Natural killer cell (primary cell): ENCODE data around the gene HINFP. TPM values are rescaled to one million over a fixed set of nuclear protein-coding genes. Genes with fewer than 3 reads are reported as not detected.
"Not testable (repeated sequence)": the region's sequence is repeated elsewhere in the genome, so short reads cannot be mapped to it uniquely, and the experiment has no call there.

Source experiments
- ATAC-seq, 3 donors: fragments of 150-1000 bp in 2 of 3; fragments of 200-7000 bp in 1 of 3; cut with Tn5 transposase; 1 replicate in 1 of 3; 2 replicates in 2 of 3; pipeline ENCODE4 v1.10.0; 2021; ENCODE audit warnings: mild to moderate bottlenecking in 2 of 3, moderate library complexity in 2 of 3
- DNase-seq, 2 donors: peaks; one replicate each; pipeline versions ENCODE4 v3.0.0 to v3.0.0-alpha.2; 2013 to 2021; ENCODE audit warnings: mixed read lengths in 1 of 2
- H3K27ac ChIP-seq: one replicate; pipeline ENCODE4 v1.5.1; 2013; ENCODE audit warnings: mild to moderate bottlenecking, low read length
- H3K27me3 ChIP-seq: one replicate; pipeline ENCODE4 v1.6.1; 2013; ENCODE audit warnings: low read length; ENCODE audit not compliant: control insufficient read depth, insufficient read depth
- H3K36me3 ChIP-seq: one replicate; pipeline ENCODE4 v1.6.1; 2013; ENCODE audit warnings: low read length; ENCODE audit not compliant: control insufficient read depth, insufficient read depth
- H3K4me1 ChIP-seq: one replicate; pipeline ENCODE4 v1.6.1; 2013; ENCODE audit warnings: low read length; ENCODE audit not compliant: control insufficient read depth, insufficient read depth
- H3K4me3 ChIP-seq: one replicate; pipeline ENCODE4 v1.5.1; 2013; ENCODE audit warnings: low read length
- H3K9me3 ChIP-seq: one replicate; pipeline ENCODE4 v1.6.1; 2013; ENCODE audit warnings: low read length; ENCODE audit not compliant: control insufficient read depth, insufficient read depth
- H3K27ac Mint-ChIP-seq, 2 donors: one replicate each; pipeline ENCODE4 v1.8.0; 2022; ENCODE audit warnings: mild to moderate bottlenecking in 2 of 2, mixed read lengths in 2 of 2, moderate library complexity in 1 of 2
- H3K27me3 Mint-ChIP-seq, 2 donors: one replicate each; pipeline ENCODE4 v1.8.0; 2022; ENCODE audit warnings: low read depth in 2 of 2, mixed read lengths in 2 of 2
- H3K36me3 Mint-ChIP-seq: one replicate; pipeline ENCODE4 v1.8.0; 2022; ENCODE audit warnings: mixed read lengths
- H3K4me1 Mint-ChIP-seq, 2 donors: one replicate each; pipeline ENCODE4 v1.8.0; 2022; ENCODE audit warnings: mixed read lengths in 2 of 2
- H3K4me3 Mint-ChIP-seq: one replicate; pipeline ENCODE4 v1.8.0; 2022; ENCODE audit warnings: mild to moderate bottlenecking, moderate library complexity, mixed read lengths
- H3K9me3 Mint-ChIP-seq, 2 donors: one replicate each; pipeline ENCODE4 v1.8.0; 2022; ENCODE audit warnings: mixed read lengths in 2 of 2
- WGBS: methylation state at CpG from one replicate; pipeline ENCODE4 v1.1.7; 2013; ENCODE audit warnings: missing lambda C conversion rate; ENCODE audit not compliant: insufficient coverage; 5-methylcytosine and 5-hydroxymethylcytosine counted together
- intact Hi-C: fragments of 100-400 bp; cut with micrococcal nuclease; formaldehyde crosslinking; loops from one replicate; pipeline ENCODE4 v1.14.2; 2022
- total RNA-seq, 4 donors: library from RNA; stranded (reverse); fragments of 120-200 nt in 1 of 4; gene quantifications; one replicate each; pipeline versions ENCODE4 v1.2.3 to v1.2.4, GENCODE V29; 2013 to 2022
- TF ChIP-seq, protein P1 (sequence below): fragments of 200-600 bp; IDR thresholded peaks from one replicate; pipeline ENCODE4 v1.8.0; 2022; ENCODE audit warnings: antibody characterized with exemption

HINFP gene
- total RNA-seq, 3 donors from 2014 or later (not counting 1 experiment from before 2014, with no cell fraction given), result 30.2 to 38.2 (median 31.5) TPM

- intact Hi-C loops, result loop anchor here (1.0 to 5.0 kb wide), 5 partner anchors 8 to 85 kb away; partner anchors contain the start of genes HINFP, HMBS, RPS25 and TRAPPC4
- peak within 1 kb of the TSS; percentile 69 for H3K4me3 ChIP-seq
- H3K4me3 Mint-ChIP-seq, result peak within 1 kb of the TSS; percentile 96
- peaks cover 14% of the 10 kb centered on the region for H3K36me3 ChIP-seq
- WGBS, result under 1% methylated on average over 32 of the region's 32 CpGs
- ATAC-seq (peak; percentile 88 to 94 (median 90)), DNase-seq (peak; percentile 78 to 92)
- TF ChIP-seq, protein P1, sequence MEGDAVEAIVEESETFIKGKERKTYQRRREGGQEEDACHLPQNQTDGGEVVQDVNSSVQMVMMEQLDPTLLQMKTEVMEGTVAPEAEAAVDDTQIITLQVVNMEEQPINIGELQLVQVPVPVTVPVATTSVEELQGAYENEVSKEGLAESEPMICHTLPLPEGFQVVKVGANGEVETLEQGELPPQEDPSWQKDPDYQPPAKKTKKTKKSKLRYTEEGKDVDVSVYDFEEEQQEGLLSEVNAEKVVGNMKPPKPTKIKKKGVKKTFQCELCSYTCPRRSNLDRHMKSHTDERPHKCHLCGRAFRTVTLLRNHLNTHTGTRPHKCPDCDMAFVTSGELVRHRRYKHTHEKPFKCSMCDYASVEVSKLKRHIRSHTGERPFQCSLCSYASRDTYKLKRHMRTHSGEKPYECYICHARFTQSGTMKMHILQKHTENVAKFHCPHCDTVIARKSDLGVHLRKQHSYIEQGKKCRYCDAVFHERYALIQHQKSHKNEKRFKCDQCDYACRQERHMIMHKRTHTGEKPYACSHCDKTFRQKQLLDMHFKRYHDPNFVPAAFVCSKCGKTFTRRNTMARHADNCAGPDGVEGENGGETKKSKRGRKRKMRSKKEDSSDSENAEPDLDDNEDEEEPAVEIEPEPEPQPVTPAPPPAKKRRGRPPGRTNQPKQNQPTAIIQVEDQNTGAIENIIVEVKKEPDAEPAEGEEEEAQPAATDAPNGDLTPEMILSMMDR, result no peak
- no peaks in the 10 kb centered on the region for H3K27me3 Mint-ChIP-seq
- peaks cover 29 to 38% of the 10 kb centered on the region in 2 donors for H3K4me1 Mint-ChIP-seq
- peak within 1 kb of the TSS; percentile 94 to 98 for H3K27ac Mint-ChIP-seq
- H3K27ac ChIP-seq, result peak within 1 kb of the TSS; percentile 77
- peaks cover 1% of the 10 kb centered on the region for H3K36me3 Mint-ChIP-seq
- peaks cover 34% of the 10 kb centered on the region for H3K4me1 ChIP-seq
- H3K27me3 ChIP-seq, result no peaks in the 10 kb centered on the region
- no peaks in the 10 kb centered on the region for H3K9me3 Mint-ChIP-seq
- no peaks in the 10 kb centered on the region for H3K9me3 ChIP-seq
Observed at GRCh38 chr11:119101759-119102423, 19.5 kb upstream of the HINFP start, which contains the start of gene DPAGT1. DPAGT1 (minus strand) TSS chr11:119101853; CDS start chr11:119101655, 198 bp downstream.

DNA sequence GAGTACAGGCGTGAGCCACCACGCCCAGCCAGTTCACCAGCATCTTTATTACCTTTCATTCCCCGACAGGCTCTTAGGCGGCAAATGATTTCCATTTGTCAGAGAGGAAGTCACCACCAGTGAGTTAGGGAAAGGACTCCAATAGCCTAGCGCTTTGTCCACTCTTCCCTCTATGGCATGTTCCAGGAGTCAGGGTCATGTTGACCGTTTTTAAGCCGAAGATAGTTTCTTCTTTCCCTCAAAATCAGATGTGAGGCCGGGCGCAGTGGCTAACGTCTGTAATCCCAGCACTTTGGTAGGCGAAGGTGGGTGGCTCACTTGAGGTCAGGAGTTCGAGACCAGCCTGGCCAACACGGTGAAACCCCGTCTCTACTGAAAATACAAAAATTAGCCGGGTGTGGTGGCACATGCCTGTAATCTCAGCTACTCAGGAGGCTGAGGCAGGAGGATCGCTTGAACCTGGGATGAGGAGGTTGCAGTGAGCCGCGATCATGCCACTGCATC, 18.2 kb upstream of the HINFP start:
- H3K36me3 Mint-ChIP-seq, H3K36me3 ChIP-seq, H3K9me3 ChIP-seq, H3K27ac ChIP-seq, H3K27me3 Mint-ChIP-seq, H3K9me3 Mint-ChIP-seq, ATAC-seq, H3K4me3 ChIP-seq, DNase-seq, H3K27me3 ChIP-seq: not testable (repeated sequence)
- Mint-ChIP-seq H3K4me3 (peak overlapping the region; percentile 28), H3K4me1 (peaks cover 30 to 42% of the 10 kb centered on the region in 2 donors), H3K27ac (peak overlapping the region in 1 of 2 donors; percentile 94)
- H3K4me1 ChIP-seq, result peaks cover 40% of the 10 kb centered on the region
- WGBS, result 96% methylated on average over 18 of the region's 18 CpGs
- intact Hi-C loops, result loop anchor here (5.0 kb wide), 1 partner anchor 86 kb away; the partner anchor contains the start of genes RPS25 and TRAPPC4

GRCh38 chr11:119103793-119104192, 17.6 kb upstream of the HINFP start:
- DNase-seq (no peak), ATAC-seq (no peak)
- Mint-ChIP-seq H3K9me3 (no peaks in the 10 kb centered on the region), H3K4me3 (peak overlapping the region; percentile 15), H3K27me3 (no peaks in the 10 kb centered on the region), H3K27ac (peak overlapping the region in 1 of 2 donors; percentile 70), H3K4me1 (peaks cover 36 to 48% of the 10 kb centered on the region in 2 donors), H3K36me3 (no peaks in the 10 kb centered on the region)
- TF ChIP-seq, protein P1, result no peak
- no peaks in the 10 kb centered on the region for H3K9me3 ChIP-seq
- H3K4me3 ChIP-seq, result no peak overlapping the region
- no peaks in the 10 kb centered on the region for H3K36me3 ChIP-seq
- peaks cover 46% of the 10 kb centered on the region for H3K4me1 ChIP-seq
- intact Hi-C loops, result loop anchor here (5.0 kb wide), 1 partner anchor 86 kb away; the partner anchor contains the start of genes RPS25 and TRAPPC4
- H3K27ac ChIP-seq, result no peak overlapping the region
- no peaks in the 10 kb centered on the region for H3K27me3 ChIP-seq
- 63% methylated on average over 3 of the region's 4 CpGs for WGBS
